GM12891 (cell line): Measurements from ENCODE around the gene ULBP3.
"Not testable (repeated sequence)": the region's sequence is repeated elsewhere in the genome, so short reads cannot be mapped to it uniquely, and the experiment has no call there.

Source experiments
- PAX5 ChIP-seq: IDR thresholded peaks from 2 replicates; pipeline ENCODE4 v1.6.1; 2011; ENCODE audit warnings: low read length, moderate library complexity, mild to moderate bottlenecking; ENCODE audit not compliant: insufficient read depth, severe bottlenecking
- POLR2A ChIP-seq: IDR thresholded peaks from 2 replicates; pipeline ENCODE4 v1.6.1; 2011; ENCODE audit warnings: low read depth, low read length, control low read depth
- POLR2AphosphoS5 ChIP-seq: IDR thresholded peaks from 2 replicates; pipeline ENCODE4 v1.6.1; 2011; ENCODE audit warnings: low read depth, low read length, control low read depth
- POU2F2 ChIP-seq: IDR thresholded peaks from 2 replicates; pipeline ENCODE4 v1.6.1; 2011; ENCODE audit warnings: low read depth, mild to moderate bottlenecking, control low read depth, low read length, moderate library complexity
- SPI1 ChIP-seq: IDR thresholded peaks from 2 replicates; pipeline ENCODE4 v1.6.1; 2011; ENCODE audit warnings: low read depth, low read length, control low read depth
- TAF1 ChIP-seq: IDR thresholded peaks from 2 replicates; pipeline ENCODE4 v1.6.1; 2011; ENCODE audit warnings: low read depth, low read length, control low read depth

GRCh38 chr6:150012846-150013784, 55.8 kb downstream of the ULBP3 start:
- not testable (repeated sequence) for TF ChIP-seq TAF1, POLR2A, PAX5, POLR2AphosphoS5, POU2F2, SPI1
